Suppressor macrophage treated with lipopolysaccharide for 4 hours (primary cell): ENCODE measurements around the gene ZDHHC14.

ENCODE experiments used
- DNase-seq: peaks from one replicate; pipeline ENCODE4 v3.0.0-alpha.2; 2020

The ZDHHC14 gene

DNA sequence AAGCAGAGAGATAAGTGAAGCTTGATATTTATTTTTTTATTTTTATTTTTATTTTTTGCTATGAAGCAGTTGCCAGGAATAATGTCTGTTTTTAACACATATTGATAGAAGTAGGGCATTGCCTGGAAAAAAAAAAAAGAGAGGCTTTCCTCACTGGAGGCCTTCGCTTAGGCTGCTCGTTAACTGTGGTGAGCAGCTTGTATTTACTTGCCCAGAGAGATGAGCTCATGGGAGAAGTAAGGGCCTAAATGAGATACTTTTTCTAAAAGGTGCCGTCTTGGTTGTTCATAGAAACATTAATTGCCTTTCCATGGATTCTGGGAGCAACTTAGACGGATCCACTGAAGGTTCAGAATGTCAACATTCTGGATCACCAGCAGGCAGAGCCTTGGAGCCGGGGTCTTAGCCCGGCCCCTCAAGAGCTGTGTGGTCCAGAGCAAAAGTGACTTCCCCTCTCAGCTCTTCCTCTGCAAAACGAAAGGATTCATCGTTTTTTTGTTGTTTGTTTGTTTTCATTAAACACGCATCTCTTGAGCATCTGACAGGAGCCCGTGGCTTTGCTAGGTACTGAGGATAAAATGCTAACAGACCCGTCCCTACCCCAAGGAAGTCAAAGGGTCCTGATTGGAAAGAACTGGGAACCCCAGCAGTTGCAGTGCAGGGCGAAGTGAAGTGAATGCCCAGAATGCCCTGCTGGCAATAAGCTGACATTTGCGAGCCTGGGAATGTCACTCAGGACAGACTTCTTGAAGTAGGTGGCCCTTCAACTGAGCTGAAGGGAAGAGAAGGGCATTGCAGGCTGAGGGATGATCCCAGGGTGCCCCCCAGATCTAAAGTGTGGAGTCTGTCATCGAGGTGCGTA, 138.5 kb downstream of the ZDHHC14 start:
- DNase-seq, result no peak

DNA sequence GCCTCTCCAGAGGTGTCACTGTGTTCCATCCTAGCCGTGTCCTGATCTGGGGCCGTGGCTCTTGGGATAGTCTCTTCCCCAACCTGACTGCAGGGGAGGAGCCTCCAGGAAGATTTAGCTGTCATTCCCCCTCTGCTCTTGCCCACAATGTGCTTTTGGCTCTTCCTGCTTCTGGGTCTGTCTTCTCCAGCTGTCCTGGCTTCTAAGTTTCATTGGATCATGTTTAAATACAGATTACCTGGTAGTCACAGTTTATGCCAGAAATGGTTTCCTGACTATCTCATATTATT, 139.1 kb downstream of the ZDHHC14 start:
- DNase-seq, result no peak

DNA sequence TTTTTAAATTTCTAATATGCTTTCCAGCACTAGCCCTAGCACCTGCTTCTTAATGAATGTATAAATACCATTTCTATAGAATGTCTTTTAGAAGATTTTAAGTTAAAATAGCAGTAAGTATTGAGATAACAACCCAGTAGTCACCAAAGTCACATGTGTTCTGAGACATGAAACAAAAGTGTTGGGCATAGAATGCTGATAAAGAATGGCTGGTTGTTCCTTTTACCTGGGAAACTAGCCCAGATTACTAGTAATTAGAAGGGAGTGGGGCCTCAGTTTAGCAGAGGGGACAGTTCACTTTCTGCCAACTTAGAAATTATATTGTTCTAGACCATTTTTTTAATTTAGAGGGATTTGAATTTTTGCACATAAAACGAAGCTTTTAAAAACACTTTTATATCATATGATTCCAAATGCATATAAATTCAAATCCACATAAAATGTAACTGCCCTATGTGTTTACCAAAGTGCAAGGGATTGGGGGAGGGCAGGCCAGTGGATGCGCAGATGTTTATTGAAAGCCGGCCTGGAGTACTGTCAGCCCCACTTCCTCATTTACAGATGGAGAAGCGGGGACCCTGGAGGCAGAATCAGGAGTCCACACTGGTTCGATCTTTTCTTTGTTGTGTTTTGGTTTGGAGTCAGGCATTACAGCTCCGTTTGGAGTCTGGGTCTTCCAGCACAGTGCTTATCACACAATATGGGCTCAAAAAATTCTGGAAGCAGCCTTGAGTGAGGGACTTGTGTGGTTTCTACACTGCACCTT, 139.8 kb downstream of the ZDHHC14 start:
- DNase-seq, result peak; percentile 29

DNA sequence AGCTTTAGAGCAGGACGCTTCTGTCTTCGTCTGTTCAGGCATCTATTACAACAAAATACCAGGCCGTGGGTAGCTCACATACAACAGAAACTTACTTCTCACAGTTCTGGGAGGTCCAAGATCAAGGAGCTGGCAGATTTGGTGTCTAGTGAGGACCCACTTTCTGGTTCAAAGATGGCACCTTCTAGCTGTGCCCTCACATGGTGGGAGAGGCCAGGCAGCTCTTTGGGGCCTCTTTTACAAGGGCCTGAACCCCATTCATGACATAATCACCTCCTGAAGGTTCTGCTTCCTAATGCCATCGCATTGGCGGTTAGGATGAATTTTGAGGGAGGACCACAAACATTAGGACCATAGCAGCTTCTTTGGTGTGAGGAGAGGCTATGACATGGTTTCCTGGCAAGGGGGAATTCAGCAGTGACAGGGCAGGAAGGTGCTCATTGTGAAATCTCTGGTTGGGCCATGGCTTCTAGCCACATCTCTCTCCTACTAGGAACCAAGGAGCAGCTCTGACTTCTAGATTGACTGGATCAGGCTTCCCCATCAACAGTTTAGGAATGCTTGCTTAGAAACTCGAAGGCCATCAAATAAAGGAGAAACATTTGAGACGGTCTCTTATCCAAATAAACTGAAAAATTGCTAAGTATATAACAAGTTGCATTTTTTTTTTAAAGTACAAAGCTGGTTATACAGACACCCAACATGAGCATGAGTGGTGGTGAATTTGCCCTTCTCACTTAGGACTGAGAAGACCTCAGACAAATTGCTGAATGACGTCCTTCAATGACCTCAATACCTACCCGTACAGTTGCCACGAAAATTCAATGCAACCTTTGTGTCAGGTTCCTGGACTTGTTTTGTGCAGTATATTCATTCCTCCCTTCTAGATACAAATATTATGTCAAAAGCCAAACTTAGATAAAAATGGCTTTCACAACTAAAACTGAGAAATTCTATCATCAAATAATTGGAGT, 140.7 kb downstream of the ZDHHC14 start:
- peak; percentile 63 for DNase-seq

DNA sequence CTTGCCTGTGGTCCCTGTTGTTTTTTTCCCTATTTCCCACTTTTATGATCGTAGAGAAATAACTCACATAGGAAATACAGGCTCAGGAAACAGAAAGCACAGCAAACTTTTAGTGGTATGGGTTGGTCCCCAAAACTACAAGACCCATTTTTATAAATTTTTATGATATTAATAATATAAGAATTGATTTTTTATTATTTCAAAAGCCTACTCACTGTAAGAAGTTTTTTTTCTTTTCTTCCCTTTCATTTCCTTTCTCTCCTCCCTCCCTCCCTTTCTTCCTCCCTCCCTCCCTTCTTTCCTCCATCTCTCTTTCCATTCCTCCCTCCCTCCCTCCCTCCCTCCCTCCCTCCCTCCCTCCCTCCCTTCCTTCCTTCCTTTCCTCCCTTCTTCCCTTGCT, 141.5 kb downstream of the ZDHHC14 start:
- DNase-seq, result no peak

DNA sequence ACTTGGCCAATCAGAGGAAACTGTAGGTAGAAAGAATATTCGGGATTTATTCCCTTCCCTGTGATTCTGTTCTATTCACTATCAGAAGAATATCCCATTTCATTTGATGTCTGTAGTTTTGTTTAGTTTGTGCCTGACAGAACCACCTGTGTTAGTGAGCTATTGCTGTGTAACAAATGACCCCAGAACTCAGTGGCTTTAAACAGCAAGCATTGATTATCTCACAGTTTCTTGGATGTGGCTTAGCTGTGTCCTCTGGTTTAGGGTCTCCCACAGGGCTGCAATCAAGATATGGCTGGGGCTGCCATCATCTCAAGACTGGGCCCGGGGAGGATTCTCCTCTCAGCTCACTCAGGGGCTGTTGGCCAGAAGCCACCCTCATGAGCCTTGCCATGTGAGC, 143.7 kb downstream of the ZDHHC14 start:
- no peak for DNase-seq

DNA sequence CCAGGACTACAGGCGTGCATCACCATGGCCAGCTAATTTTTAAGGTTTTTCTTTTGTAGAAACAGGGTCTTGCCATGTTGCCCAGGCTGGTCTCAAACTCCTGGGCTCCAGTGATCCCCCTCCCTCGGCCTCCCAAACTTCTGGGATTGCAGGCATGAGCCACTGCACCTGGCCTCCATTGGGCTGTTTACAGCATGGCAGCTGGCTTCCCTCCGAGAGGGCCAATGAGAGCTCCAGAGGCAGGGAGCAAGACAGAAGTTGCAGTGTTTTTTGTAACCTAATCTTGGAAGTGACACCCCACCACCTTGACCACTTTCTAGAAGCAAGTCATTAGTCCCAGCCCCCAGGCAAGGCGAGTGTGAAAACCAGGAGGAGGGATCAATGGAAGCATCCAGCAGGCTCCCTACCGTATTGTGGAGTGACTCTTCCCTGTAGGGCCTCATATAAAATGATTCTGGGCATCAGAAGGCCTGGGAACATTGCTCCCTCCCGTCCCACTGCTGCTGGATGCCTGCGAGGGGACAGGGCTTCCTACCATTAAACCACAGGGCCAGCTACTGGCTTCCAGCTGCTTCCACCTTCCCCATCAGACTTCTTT, 144.4 kb downstream of the ZDHHC14 start:
- DNase-seq, result no peak

DNA sequence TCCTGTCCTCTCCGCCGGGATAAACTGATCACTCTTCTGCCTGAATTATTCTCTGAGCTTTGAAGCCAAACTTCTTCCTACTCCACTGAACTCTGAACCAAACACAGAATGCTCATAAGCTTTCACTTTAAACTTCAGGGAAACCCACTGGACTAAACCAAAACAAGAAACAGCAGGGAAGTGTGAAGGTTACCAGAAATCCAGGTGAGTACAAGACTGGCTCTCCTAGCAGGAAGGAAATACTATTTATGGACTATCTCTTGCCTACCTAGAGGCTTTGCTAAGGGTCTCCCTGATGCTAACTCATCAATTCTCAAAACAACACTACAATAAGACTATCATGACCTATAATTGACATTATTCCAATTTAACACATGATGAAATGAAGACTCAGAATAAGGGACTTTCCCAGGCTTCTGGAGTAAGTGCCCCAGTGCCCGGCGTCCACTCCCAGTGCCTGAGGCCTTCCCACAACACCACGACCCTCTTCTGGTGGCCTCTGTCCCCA, 145.0 kb downstream of the ZDHHC14 start:
- DNase-seq, result no peak

DNA sequence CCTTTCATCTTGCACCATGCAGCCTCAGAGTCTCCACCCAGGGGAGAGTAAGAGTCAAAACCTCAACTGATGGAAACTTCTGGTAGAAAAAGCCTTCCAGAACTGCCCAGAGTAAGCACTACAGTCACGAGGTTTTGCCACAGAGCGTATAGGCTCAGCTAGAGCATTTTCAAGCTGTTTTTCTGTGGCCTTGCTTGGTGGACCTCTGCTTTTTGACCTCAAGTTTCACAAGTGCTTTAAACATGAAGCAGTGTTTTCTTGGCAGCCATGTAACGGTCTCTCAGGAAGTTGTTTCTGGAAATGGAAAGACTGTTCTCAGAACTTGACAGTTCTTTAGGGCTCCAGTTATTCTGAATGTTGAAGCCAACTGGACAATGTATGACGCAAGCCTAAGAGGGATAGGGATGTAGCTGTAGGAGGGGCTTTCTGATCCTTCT, 146.5 kb downstream of the ZDHHC14 start:
- peak; percentile 24 for DNase-seq

DNA sequence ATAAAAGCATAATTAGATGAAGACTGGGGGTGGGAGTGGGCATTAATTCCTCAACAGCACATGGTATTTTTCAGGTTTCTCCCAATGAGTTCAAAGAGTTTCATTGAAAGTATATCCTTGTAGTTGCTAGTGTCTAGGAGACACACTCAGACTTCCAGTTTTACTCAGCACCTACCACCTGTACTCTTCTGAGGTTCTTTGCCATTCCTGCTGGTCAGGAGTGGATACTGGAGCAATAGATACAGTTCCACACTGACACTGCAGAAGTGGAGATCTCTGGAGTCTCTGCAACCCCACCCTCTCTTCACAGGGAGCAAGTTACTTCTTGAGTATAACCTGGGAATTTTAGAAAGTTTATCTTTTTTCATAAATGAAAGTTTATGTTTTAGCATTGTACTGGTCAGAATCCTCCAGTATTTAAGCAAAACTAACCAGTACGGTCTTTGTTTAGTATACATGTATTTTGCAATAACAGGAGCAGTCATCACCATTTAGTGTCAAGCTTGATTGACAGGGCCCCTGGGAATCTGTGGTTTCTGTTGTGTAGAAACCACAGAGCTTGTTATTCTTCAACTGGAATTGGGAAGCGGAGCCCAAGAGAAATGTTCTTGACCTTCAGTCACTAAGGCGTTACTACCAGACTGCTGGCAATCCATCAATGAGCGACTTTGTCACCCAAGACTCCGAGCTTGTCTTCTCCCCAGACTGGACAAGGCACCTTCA, 148.1 kb downstream of the ZDHHC14 start:
- DNase-seq, result peak; percentile 85

DNA sequence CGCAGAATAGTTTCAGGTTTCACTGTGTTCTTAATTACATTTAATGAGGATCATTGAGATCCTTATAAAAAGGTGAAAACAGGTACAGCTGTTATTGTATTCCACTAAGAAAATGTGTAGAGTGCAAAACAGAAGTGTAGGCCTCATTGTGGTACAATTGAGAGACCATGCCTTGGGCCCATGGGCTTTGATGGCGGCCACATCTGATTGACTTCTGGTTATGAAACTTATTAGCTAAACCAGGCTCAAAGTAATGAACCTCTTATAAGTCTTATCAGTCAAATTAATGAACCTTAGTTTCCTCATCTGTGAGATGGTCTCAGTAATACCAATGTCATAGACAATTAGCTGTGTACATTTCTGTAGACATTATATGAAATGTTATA, 148.7 kb downstream of the ZDHHC14 start:
- DNase-seq, result no peak

DNA sequence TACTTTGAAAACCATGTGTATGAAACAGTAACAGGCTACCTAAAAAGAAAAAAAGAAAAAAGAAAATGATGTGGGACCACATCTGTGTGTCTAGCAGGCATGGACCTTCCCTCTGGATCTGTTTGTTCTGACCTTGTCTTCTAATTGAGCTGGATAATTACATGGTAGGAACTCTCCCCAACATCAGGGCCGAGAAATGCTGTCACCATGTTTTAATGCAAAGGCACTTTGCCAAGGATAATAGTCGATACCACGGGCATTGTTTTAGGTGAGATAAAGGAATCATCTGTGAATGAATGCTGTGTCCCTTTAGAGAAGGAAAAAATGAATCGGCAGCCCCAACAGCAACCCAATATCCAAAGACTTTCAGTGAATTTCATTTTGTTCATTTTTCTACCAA, 149.1 kb downstream of the ZDHHC14 start:
- DNase-seq, result no peak

DNA sequence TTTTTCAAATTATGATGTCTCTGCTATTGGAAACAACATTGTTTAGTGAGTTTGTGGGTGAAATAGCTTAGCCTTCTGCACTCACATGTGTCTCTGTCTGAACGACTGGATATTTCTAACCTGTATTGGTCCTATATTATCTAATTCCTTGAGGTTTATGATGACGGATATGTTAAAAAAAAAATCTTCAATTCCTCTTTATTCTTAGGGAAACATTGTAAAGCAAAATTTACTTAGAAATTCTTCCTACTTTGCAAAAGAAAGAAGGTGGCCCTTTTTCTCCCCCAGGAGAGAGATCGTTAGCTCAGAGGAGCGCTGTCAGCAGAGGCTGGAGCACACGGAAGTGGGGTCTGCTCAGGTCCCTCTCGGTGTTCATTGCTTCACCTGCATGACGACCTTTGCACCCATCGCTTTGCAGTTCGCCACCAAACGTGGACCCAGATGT, 149.8 kb downstream of the ZDHHC14 start:
- DNase-seq, result no peak

DNA sequence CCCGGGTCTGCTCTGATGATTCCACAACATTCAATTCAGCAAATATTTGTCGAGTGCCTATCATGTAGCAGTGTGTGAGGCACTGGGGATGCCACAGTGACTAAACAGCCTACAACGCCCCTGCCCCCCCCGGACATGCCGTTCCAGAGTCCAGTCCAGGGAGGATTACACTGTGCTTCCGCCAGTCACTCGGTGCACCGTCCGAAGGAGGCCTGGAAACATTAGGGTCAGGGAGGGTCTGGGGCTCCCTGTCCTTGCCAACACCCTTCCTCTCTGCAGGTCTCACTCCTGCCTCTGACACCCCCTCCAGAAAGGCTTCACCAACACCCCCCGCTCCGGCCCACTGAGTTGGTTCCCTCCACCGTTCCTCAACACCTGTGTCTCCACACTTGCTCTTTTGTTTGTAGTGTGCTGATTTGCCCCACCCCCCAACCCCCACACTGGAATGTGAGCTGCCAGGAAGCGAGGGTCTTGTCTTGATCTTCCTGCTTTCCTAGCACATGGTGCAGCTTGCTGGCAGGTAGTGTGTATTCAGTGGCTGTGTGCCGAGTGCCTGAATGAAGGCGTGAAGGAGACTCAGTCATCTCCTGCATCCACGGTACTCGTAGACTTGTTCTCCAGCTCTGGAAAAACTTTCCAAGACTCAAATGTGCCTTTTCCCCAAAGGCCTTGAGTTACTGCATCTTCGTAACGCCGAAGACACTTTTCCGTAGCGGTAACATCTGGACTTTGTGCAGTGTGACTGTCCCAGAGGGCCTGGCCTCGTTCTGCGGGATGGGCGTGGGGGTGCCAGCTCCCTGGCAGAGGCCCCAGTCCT, 150.4 kb downstream of the ZDHHC14 start:
- DNase-seq, result no peak

DNA sequence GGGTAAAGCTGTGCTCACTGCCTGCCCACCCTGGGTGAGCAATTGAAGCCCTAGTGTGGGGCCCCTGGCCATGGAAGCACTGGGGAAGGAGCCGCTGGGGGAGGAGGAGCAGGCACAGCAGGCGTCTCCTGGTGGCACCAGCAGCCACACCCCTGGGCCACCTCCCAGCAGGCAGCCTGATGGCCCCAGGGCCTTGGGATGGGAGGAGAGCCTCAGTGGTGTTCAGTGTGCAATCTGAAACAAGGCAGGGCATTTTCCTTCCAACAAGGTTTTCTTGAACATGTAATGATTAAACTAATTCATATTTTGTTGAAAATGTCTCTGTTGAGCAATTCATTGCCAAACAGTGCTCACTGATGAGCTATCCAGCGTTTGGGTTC, 151.0 kb downstream of the ZDHHC14 start:
- no peak for DNase-seq

DNA sequence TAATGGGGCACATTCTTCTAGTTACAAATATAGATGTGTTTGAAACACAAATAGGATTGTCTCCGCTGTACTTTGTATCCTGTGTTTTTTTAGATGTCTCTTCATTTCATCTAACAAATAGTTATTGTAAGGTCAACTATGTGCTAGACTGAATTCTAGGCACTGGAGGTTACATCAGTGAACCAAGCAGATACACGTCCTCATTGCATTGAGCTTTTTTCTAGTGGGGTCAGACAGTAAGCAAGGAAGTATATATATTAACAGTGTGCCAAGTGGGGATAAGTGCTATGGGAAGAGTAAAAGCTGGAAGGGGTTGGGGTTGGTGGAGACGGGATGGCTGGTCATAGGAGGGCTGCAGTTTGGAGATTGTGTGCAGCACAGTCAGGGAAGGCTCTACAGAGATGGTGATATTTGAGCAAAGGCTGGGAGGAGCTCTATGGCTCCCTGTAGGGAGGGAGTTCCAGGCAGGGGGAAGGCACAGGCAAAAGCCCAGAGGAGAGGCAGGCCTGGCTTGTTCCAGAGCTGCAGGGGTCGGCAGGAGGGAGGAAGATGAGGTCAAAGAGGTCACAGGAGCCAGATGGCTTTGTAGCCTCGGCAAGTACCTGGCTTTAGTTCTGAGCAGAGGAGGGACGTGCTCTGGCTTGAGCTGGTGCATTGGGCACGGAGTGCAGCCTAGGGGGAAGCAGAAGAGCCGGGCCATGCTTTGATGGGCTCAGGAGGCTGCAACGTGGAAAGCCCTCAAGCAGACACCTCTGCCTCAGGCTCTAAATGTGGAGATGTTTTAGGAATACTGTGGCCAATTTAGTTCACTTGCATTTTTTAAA, 152.3 kb downstream of the ZDHHC14 start:
- no peak for DNase-seq

DNA sequence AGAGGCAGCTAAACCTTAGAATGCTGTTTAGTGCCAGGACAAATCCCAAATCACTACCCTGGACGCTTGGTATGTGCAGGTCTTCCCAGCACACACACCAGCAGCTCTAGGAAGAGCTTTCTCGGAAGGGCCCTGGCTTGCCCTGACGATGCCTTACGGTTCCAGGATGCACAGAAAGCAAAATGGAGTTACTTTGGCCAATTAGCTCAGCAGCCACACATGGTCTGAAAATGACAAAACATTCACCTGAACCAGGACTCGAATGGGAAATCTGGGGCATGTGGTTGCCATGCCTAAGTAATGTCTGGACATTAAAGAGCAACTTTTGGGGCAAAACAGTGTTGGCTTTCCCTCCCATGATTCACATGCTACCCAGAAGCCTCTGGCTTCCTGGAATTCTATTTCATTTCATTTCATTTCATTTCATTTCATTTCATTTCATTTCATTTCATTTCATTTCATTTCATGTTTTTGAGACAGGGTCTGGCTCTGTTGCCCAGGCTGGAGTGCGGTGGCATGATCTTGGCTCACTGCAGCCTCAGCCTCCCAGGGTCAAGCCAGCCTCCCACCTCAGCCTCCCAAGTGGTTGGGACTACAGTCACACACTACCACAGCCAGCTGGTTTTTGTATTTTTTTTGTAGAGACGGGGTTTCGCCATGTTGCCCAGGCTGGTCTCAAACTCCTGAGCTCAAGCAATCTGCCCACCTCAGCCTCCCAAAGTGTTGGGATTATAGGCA, 153.3 kb downstream of the ZDHHC14 start:
- no peak for DNase-seq

DNA sequence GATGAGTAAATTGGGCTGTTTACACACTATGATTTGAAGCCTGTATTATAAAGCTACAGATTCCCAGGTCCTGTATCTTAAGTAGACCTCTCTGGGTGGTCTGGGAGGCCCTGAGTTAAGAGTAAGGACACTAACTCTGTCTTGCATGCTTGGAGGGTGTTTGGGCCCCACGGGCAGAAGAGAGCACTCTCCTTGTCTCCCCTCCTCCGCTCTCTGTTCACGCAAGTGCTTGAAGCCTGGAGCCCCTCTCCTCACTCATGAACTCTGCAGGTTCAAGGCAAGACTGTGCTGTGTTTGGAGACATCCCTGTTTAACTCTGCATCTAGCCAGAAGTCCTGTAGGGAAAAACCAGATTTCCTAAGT, 154.0 kb downstream of the ZDHHC14 start:
- DNase-seq, result no peak
